IMR-90 (cell line): Measurements from ENCODE around the gene NEDD4L. TPM values are rescaled to one million over a fixed set of nuclear protein-coding genes. Genes with fewer than 3 reads are reported as not detected.

Source experiments
- ATAC-seq: fragments of 200-7000 bp; cut with Tn5 transposase; 2 replicates; pipeline ENCODE4 v1.9.1; 2020; ENCODE audit warnings: low read depth, mild to moderate bottlenecking, moderate library complexity
- BruUV-seq: library from RNA; stranded (reverse); fragments of 400-500 nt; replicated peaks from 2 replicates; lab custom pipeline; 2021; lab: Mats Ljungman, UMichigan
- CTCF ChIA-PET: fragments of 300-600 bp; formaldehyde crosslinking; extraction: SDS; loops from one replicate; lab custom pipeline; 2021; ENCODE audit warnings: antibody characterized with exemption; lab: Yijun Ruan, JAX
- POLR2A ChIA-PET: fragments of 300-600 bp; sonication (Branson Sonifier 250); formaldehyde crosslinking; loops from one replicate; lab custom pipeline; 2022; ENCODE audit warnings: antibody characterized with exemption; ENCODE audit not compliant: unreplicated experiment; lab: Charles Lee
- DNase-seq: peaks from one replicate; pipeline ENCODE4 v3.0.0; 2013
- H2AFZ ChIP-seq: replicated peaks from 2 replicates; pipeline ENCODE3; 2013; ENCODE audit warnings: low read length, mild to moderate bottlenecking; ENCODE audit not compliant: poor library complexity
- H2AK5ac ChIP-seq: 2 replicates; pipeline ENCODE4 v1.6.1; 2013; ENCODE audit warnings: low read depth, low read length, inconsistent platforms
- H2AK9ac ChIP-seq: replicated peaks from 2 replicates; pipeline ENCODE3; 2013; ENCODE audit warnings: mild to moderate bottlenecking, low read depth, low read length, moderate library complexity; ENCODE audit not compliant: poor library complexity
- H2BK120ac ChIP-seq: 2 replicates; pipeline ENCODE4 v1.6.1; 2013; ENCODE audit warnings: low read depth, low read length, inconsistent platforms
- H2BK15ac ChIP-seq: 3 replicates; pipeline ENCODE4 v1.6.1; 2013; ENCODE audit warnings: low read depth, low read length, inconsistent platforms
- H2BK20ac ChIP-seq: 2 replicates; pipeline ENCODE4 v1.6.1; 2013; ENCODE audit warnings: low read depth, mild to moderate bottlenecking, inconsistent platforms, low read length, moderate library complexity
- H2BK5ac ChIP-seq: 2 replicates; pipeline ENCODE4 v1.6.1; 2013; ENCODE audit warnings: mild to moderate bottlenecking, low read depth, low read length, inconsistent platforms; ENCODE audit not compliant: poor library complexity, severe bottlenecking
- H3K14ac ChIP-seq: replicated peaks from 2 replicates; pipeline ENCODE4 v1.6.1; 2013; ENCODE audit warnings: low read depth, low read length, inconsistent platforms
- H3K18ac ChIP-seq: 2 replicates; pipeline ENCODE4 v1.6.1; 2013; ENCODE audit warnings: low read depth, low read length, control low read depth
- H3K23ac ChIP-seq: 2 replicates; pipeline ENCODE4 v1.6.1; 2013; ENCODE audit warnings: low read depth, low read length, inconsistent platforms
- H3K27ac ChIP-seq: 2 replicates; pipeline ENCODE4 v1.5.1; 2013; ENCODE audit warnings: mild to moderate bottlenecking, control low read depth, low read length; ENCODE audit not compliant: insufficient read depth
- H3K27me3 ChIP-seq: 2 replicates; pipeline ENCODE4 v1.6.1; 2013; ENCODE audit warnings: low read length; ENCODE audit not compliant: control insufficient read depth, insufficient read depth
- H3K36me3 ChIP-seq: 2 replicates; pipeline ENCODE4 v1.6.1; 2013; ENCODE audit warnings: low read length, mixed read lengths; ENCODE audit not compliant: control insufficient read depth, insufficient read depth
- H3K4ac ChIP-seq: 2 replicates; pipeline ENCODE4 v1.6.1; 2013; ENCODE audit warnings: low read depth, low read length, inconsistent platforms
- H3K4me1 ChIP-seq: 2 replicates; pipeline ENCODE4 v1.6.1; 2013; ENCODE audit warnings: low read length, mixed read lengths; ENCODE audit not compliant: control insufficient read depth, insufficient read depth
- H3K4me2 ChIP-seq: 2 replicates; pipeline ENCODE4 v1.6.1; 2013; ENCODE audit warnings: low read depth, mild to moderate bottlenecking, control low read depth, low read length, moderate library complexity
- H3K4me3 ChIP-seq: 2 replicates; pipeline ENCODE4 v1.5.1; 2013; ENCODE audit warnings: low read depth, mild to moderate bottlenecking, control low read depth, low read length, moderate library complexity; ENCODE audit not compliant: insufficient read depth
- H3K56ac ChIP-seq: 2 replicates; pipeline ENCODE4 v1.6.1; 2013; ENCODE audit warnings: low read length, inconsistent platforms; ENCODE audit not compliant: insufficient read depth; ENCODE audit errors: extremely low read depth
- H3K79me1 ChIP-seq, 2 experiments: 2 replicates each; pipeline ENCODE4 v1.6.1; 2013; ENCODE audit warnings: low read length in 2 of 2, inconsistent platforms in 1 of 2, low read depth in 1 of 2
- H3K9ac ChIP-seq: 2 replicates; pipeline ENCODE4 v1.6.1; 2013; ENCODE audit warnings: low read depth, low read length, control low read depth
- H3K9me1 ChIP-seq: 2 replicates; pipeline ENCODE4 v1.6.1; 2013; ENCODE audit warnings: low read length, inconsistent platforms; ENCODE audit not compliant: insufficient read depth
- H3K9me3 ChIP-seq: 2 replicates; pipeline ENCODE4 v1.6.1; 2013; ENCODE audit warnings: low read length; ENCODE audit not compliant: control insufficient read depth, insufficient read depth
- H4K20me1 ChIP-seq: 2 replicates; pipeline ENCODE4 v1.6.1; 2013; ENCODE audit warnings: low read length, inconsistent platforms; ENCODE audit not compliant: insufficient read depth
- H4K5ac ChIP-seq: 2 replicates; pipeline ENCODE4 v1.6.1; 2013; ENCODE audit warnings: mild to moderate bottlenecking, low read depth, low read length, control low read depth
- H4K8ac ChIP-seq, 2 experiments: 2 replicates each; pipeline ENCODE4 v1.6.1; 2013; ENCODE audit warnings: low read depth in 2 of 2, low read length in 2 of 2, control low read depth in 1 of 2, inconsistent platforms in 1 of 2
- H4K91ac ChIP-seq: 2 replicates; pipeline ENCODE4 v1.6.1; 2013; ENCODE audit warnings: low read depth, low read length, inconsistent platforms; ENCODE audit not compliant: insufficient read depth
- CEBPB ChIP-seq: IDR thresholded peaks from 2 replicates; pipeline ENCODE4 v1.6.1; 2012; ENCODE audit warnings: low read depth, low read length, improper control_type of control experiment
- CHD1 ChIP-seq: IDR thresholded peaks from 2 replicates; pipeline ENCODE4 v1.6.1; 2012; ENCODE audit warnings: low read depth, low read length, improper control_type of control experiment
- FOS ChIP-seq: fragments of 150-350 bp; IDR thresholded peaks from 2 replicates; pipeline ENCODE4 v1.6.1; 2016; ENCODE audit warnings: low read depth, low read length
- MAFK ChIP-seq: IDR thresholded peaks from 2 replicates; pipeline ENCODE4 v1.6.1; 2012; ENCODE audit warnings: low read depth, low read length, improper control_type of control experiment
- MAZ ChIP-seq: IDR thresholded peaks from 2 replicates; pipeline ENCODE4 v1.6.1; 2012; ENCODE audit warnings: low read depth, mild to moderate bottlenecking, low read length, improper control_type of control experiment, moderate library complexity, borderline replicate concordance
- MXI1 ChIP-seq: IDR thresholded peaks from 2 replicates; pipeline ENCODE4 v1.6.1; 2012; ENCODE audit warnings: low read depth, mild to moderate bottlenecking, low read length, moderate library complexity, borderline replicate concordance
- POLR2A ChIP-seq: IDR thresholded peaks from 2 replicates; pipeline ENCODE4 v1.6.1; 2012; ENCODE audit warnings: mild to moderate bottlenecking, low read depth, low read length
- RAD21 ChIP-seq: IDR thresholded peaks from 2 replicates; pipeline ENCODE4 v1.6.1; 2012; ENCODE audit warnings: low read length, improper control_type of control experiment
- RCOR1 ChIP-seq: IDR thresholded peaks from 2 replicates; pipeline ENCODE4 v1.6.1; 2012; ENCODE audit warnings: mild to moderate bottlenecking, low read length, improper control_type of control experiment; ENCODE audit not compliant: insufficient replicate concordance
- RFX5 ChIP-seq: IDR thresholded peaks from 2 replicates; pipeline ENCODE4 v1.8.0; 2012; ENCODE audit warnings: low read depth, mild to moderate bottlenecking, low read length, moderate library complexity
- SMC3 ChIP-seq: fragments of 150-350 bp; IDR thresholded peaks from 2 replicates; pipeline ENCODE4 v1.6.1; 2016; ENCODE audit warnings: low read depth, mild to moderate bottlenecking, antibody characterized with exemption, low read length, moderate library complexity
- WGBS, 2 experiments: methylation state at CpG; one replicate each; pipeline versions ENCODE4 v1.1.5 to v1.1.7; 2013; ENCODE audit warnings: missing lambda C conversion rate in 2 of 2; ENCODE audit not compliant: insufficient read length in 1 of 2; ENCODE audit errors: extremely low coverage in 2 of 2; 5-methylcytosine and 5-hydroxymethylcytosine counted together
- dilution Hi-C: fragments of 300-500 bp; cut with HindIII; formaldehyde crosslinking; loops from one replicate; pipeline ENCODE4 v1.14.3; 2018; ENCODE audit warnings: low sequenced_read_pairs; ENCODE audit not compliant: unreplicated experiment
- in situ Hi-C: fragments of 300-500 bp; cut with MboI; formaldehyde crosslinking; loops from 3 replicates; pipeline ENCODE4 v1.14.3; 2019; ENCODE audit warnings: low sequenced_read_pairs, inconsistent platforms, mixed read lengths
- intact Hi-C: fragments of 100-400 bp; cut with micrococcal nuclease; formaldehyde crosslinking; loops from 2 replicates; pipeline ENCODE4 v1.10.0; 2022
- polyA plus RNA-seq, 3 experiments: library from polyadenylated mRNA; depleted of rRNA; stranded (reverse); fragments of >200 nt; gene quantifications; 2 replicates each; pipeline ENCODE4 v1.2.3, GENCODE V29; 2012; ENCODE audit warnings: low replicate concordance in 1 of 3
- total RNA-seq: library from RNA; depleted of rRNA; stranded (reverse); fragments of >200 nt; gene quantifications from 2 replicates; pipeline ENCODE4 v1.2.3, GENCODE V29; 2012
- TF ChIP-seq, protein P1 (sequence below): conservative IDR thresholded peaks from 2 replicates; pipeline ENCODE4 v1.5.1; 2012; ENCODE audit warnings: mild to moderate bottlenecking, low read depth, low read length, improper control_type of control experiment
- TF ChIP-seq, protein P2 (sequence below): fragments of 150-350 bp; IDR thresholded peaks from 2 replicates; pipeline ENCODE4 v1.6.1; 2016; ENCODE audit warnings: low read depth, mild to moderate bottlenecking, low read length, moderate library complexity, borderline replicate concordance
- TF ChIP-seq, protein P3 (sequence below): fragments of 150-350 bp; IDR thresholded peaks from 2 replicates; pipeline ENCODE4 v1.6.1; 2017; ENCODE audit warnings: mild to moderate bottlenecking, antibody characterized with exemption, low read length, low read depth

Gene NEDD4L
- total and polyA plus RNA-seq, 2 of the 4 experiments (the other 2 are of a cell fraction): 10.0 to 10.9 TPM

DNA sequence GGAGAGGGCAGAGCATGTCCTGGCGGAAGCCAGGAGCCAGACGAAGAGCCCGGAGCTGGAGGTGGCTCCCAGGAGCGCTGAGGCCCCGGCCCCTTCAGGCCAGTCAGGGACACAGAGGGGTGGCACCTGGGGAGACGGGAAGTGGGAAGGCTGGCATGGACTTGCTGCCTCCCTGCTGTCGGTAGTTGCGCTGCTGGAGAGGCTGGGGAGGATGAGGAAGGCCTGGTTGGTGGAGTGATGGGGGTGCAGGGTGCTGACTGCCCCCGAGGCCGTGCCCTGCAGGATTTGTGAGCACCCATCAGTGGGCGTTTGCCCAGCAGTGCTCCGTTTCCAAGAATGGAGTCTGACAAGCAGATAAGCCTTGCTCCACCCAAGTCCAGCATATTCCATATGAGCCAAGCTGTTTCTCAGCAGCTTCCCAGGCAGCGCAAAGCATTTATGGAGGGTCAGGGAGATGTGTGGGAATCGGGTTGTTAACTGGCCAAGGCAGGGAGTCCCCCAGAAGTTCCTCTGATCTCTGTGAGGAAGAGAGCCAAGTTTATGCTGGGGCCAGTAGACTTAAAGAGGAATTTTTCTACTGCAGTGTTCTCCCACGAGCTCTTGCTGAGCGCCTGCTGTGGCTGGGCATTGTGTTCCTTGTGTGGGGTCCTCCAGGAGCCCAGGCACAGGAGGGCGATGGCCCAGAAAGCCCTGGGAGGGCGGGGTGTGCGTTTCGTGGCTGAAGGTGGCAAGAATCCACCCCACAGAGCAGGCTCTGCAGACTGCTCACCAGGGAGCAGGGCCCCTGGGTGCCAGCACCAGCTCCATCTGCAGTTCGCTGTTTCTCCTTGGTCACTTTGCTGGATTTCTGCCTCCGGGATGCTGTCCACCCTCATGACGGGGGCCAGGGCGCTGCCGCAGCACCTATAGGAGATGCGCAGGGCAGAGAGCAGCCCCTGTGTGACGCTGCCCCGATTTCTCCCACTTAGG is 334.7 kb downstream of the NEDD4L start:
- Histone ChIP-seq H4K5ac (no peak overlapping the region), H2AK9ac (no peak overlapping the region), H3K9ac (no peak overlapping the region), H3K4me2 (no peak overlapping the region), H3K9me1 (no peaks in the 10 kb centered on the region; the same call in 1 of the 2 replicates), H2AK5ac (no peak overlapping the region), H2BK120ac (no peak overlapping the region), H3K23ac (no peak overlapping the region), H4K8ac (no peak overlapping the region), H3K18ac (no peak overlapping the region), H3K4me3 (no peak overlapping the region), H2BK20ac (no peak overlapping the region), H3K14ac (no peak overlapping the region), H3K9me3 (no peaks in the 10 kb centered on the region), H3K27me3 (no peaks in the 10 kb centered on the region), H2BK15ac (no peak overlapping the region), H4K20me1 (no peaks in the 10 kb centered on the region; the same call in 1 of the 2 replicates), H3K27ac (no peak overlapping the region), H3K4ac (no peak overlapping the region), H3K36me3 (peaks cover 1% of the 10 kb centered on the region), H3K56ac (no peak overlapping the region), H3K4me1 (no peaks in the 10 kb centered on the region), H2BK5ac (no peak overlapping the region), H4K91ac (no peak overlapping the region), H2AFZ (no peak overlapping the region), H3K79me1 (no peaks in the 10 kb centered on the region)
- intact Hi-C loops: no loop called here
- POLR2A ChIA-PET: no interaction called here
- in situ Hi-C loops: no loop called here
- WGBS, 2 experiments: 100% methylated on average over 1 of the region's 28 CpGs; no CpG with 5 or more reads in 1 of the 2 experiments
- no peak for DNase-seq
- dilution Hi-C loops: no loop called here
- CTCF ChIA-PET: no interaction called here
- ATAC-seq: no peak
- no TSS peak for BruUV-seq
- no peak for TF ChIP-seq MXI1
- no peak for TF ChIP-seq CEBPB
- no peak for TF ChIP-seq RAD21
- TF ChIP-seq MAZ: no peak
- TF ChIP-seq MAFK: no peak
- no peak for TF ChIP-seq CHD1
- TF ChIP-seq SMC3: no peak
- TF ChIP-seq, protein P1, sequence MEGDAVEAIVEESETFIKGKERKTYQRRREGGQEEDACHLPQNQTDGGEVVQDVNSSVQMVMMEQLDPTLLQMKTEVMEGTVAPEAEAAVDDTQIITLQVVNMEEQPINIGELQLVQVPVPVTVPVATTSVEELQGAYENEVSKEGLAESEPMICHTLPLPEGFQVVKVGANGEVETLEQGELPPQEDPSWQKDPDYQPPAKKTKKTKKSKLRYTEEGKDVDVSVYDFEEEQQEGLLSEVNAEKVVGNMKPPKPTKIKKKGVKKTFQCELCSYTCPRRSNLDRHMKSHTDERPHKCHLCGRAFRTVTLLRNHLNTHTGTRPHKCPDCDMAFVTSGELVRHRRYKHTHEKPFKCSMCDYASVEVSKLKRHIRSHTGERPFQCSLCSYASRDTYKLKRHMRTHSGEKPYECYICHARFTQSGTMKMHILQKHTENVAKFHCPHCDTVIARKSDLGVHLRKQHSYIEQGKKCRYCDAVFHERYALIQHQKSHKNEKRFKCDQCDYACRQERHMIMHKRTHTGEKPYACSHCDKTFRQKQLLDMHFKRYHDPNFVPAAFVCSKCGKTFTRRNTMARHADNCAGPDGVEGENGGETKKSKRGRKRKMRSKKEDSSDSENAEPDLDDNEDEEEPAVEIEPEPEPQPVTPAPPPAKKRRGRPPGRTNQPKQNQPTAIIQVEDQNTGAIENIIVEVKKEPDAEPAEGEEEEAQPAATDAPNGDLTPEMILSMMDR: no peak
- TF ChIP-seq FOS: no peak
- TF ChIP-seq RCOR1: no peak
- TF ChIP-seq POLR2A: no peak
- TF ChIP-seq, protein P2, sequence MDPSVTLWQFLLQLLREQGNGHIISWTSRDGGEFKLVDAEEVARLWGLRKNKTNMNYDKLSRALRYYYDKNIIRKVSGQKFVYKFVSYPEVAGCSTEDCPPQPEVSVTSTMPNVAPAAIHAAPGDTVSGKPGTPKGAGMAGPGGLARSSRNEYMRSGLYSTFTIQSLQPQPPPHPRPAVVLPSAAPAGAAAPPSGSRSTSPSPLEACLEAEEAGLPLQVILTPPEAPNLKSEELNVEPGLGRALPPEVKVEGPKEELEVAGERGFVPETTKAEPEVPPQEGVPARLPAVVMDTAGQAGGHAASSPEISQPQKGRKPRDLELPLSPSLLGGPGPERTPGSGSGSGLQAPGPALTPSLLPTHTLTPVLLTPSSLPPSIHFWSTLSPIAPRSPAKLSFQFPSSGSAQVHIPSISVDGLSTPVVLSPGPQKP: no peak
- TF ChIP-seq, protein P3, sequence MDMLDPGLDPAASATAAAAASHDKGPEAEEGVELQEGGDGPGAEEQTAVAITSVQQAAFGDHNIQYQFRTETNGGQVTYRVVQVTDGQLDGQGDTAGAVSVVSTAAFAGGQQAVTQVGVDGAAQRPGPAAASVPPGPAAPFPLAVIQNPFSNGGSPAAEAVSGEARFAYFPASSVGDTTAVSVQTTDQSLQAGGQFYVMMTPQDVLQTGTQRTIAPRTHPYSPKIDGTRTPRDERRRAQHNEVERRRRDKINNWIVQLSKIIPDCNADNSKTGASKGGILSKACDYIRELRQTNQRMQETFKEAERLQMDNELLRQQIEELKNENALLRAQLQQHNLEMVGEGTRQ: no peak
- TF ChIP-seq RFX5: no peak
